ENCODE results near the gene ITPKB.

Gene ITPKB

GRCh38 chr1:226778657-226779058 is 39.6 kb upstream of the ITPKB start:
- DNase-seq, result no peak
- H3K79me2 ChIP-seq (ENCODE audit: low read length), result no peaks in the 10 kb centered on the region
- TF ChIP-seq, protein P1, sequence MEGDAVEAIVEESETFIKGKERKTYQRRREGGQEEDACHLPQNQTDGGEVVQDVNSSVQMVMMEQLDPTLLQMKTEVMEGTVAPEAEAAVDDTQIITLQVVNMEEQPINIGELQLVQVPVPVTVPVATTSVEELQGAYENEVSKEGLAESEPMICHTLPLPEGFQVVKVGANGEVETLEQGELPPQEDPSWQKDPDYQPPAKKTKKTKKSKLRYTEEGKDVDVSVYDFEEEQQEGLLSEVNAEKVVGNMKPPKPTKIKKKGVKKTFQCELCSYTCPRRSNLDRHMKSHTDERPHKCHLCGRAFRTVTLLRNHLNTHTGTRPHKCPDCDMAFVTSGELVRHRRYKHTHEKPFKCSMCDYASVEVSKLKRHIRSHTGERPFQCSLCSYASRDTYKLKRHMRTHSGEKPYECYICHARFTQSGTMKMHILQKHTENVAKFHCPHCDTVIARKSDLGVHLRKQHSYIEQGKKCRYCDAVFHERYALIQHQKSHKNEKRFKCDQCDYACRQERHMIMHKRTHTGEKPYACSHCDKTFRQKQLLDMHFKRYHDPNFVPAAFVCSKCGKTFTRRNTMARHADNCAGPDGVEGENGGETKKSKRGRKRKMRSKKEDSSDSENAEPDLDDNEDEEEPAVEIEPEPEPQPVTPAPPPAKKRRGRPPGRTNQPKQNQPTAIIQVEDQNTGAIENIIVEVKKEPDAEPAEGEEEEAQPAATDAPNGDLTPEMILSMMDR (IDR thresholded peaks at IDR 0.05; ENCODE audit: low read length), result no peak
- TF ChIP-seq EZH2 (optimal IDR thresholded peaks at IDR 0.05; ENCODE audit: low read depth, low read length) (no peak), EZH2phosphoT487 (IDR thresholded peaks at IDR 0.05; ENCODE audit: low read length) (no peak)
- no peak overlapping the region for H3K27ac ChIP-seq (ENCODE audit: low read length)
- H2AFZ ChIP-seq (ENCODE audit: low read length), result no peak overlapping the region
- no peak overlapping the region for H3K4me2 ChIP-seq (ENCODE audit: low read depth, low read length)
- no peaks in the 10 kb centered on the region for H3K36me3 ChIP-seq (replicated peaks; ENCODE audit: insufficient read depth, low read length)
- H3K9me2 ChIP-seq (replicated peaks; ENCODE audit: insufficient read depth, low read length), result no peaks in the 10 kb centered on the region
- H3K27me3 ChIP-seq (replicated peaks; ENCODE audit: insufficient read depth, low read length), result 0 out of 2 replicates have a peak, but pooled peaks cover 1% of the 10 kb centered on the region
- no peak overlapping the region for H3K9ac ChIP-seq (ENCODE audit: low read length)
- H3K9me3 ChIP-seq (replicated peaks; ENCODE audit: insufficient read depth, low read length), result no peaks in the 10 kb centered on the region
- H3F3A ChIP-seq (ENCODE audit: insufficient read depth, low read length), result 0 out of 2 replicates have a peak, but pooled peaks cover 2% of the 10 kb centered on the region
- H3K4me1 ChIP-seq (ENCODE audit: low read length), result peaks cover under 1% of the 10 kb centered on the region
- H4K20me1 ChIP-seq (ENCODE audit: insufficient read depth, low read length), result no peaks in the 10 kb centered on the region
- no peak overlapping the region for H3K4me3 ChIP-seq (ENCODE audit: low read length)

DNA sequence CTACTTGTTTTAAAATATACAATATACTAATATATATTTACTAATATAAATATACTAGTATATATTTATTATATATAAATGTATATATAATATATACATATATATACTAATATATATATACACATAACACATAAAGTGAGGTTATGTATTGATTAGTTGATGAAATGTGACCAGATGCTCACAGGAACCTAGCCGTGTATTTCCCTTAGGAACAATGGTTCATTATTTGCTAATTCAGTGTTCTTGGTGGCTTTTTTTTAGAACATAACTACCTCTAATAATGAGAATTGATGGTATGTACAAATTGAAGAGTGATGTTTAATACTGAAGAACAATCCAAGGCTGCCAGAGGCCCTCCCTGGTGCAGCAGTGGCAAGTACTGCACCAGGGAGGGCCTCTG is 37.9 kb upstream of the ITPKB start:
- Histone ChIP-seq H3K36me3 (replicated peaks; ENCODE audit: insufficient read depth, low read length) (no peaks in the 10 kb centered on the region), H3K27me3 (replicated peaks; ENCODE audit: insufficient read depth, low read length) (0 out of 2 replicates have a peak, but pooled peaks cover 3% of the 10 kb centered on the region), H3K4me1 (ENCODE audit: low read length) (peaks cover 15% of the 10 kb centered on the region), H3F3A (ENCODE audit: insufficient read depth, low read length) (peaks cover 14% of the 10 kb centered on the region), H3K4me2 (ENCODE audit: low read depth, low read length) (no peak overlapping the region), H3K9ac (ENCODE audit: low read length) (no peak overlapping the region), H4K20me1 (ENCODE audit: insufficient read depth, low read length) (no peaks in the 10 kb centered on the region), H3K9me3 (replicated peaks; ENCODE audit: insufficient read depth, low read length) (no peaks in the 10 kb centered on the region), H3K9me2 (replicated peaks; ENCODE audit: insufficient read depth, low read length) (no peaks in the 10 kb centered on the region), H3K4me3 (ENCODE audit: low read length) (no peak overlapping the region), H3K27ac (ENCODE audit: low read length) (no peak overlapping the region), H3K79me2 (ENCODE audit: low read length) (no peaks in the 10 kb centered on the region), H2AFZ (ENCODE audit: low read length) (no peak overlapping the region)
- DNase-seq, result no peak
- TF ChIP-seq, protein P1 (IDR thresholded peaks at IDR 0.05; ENCODE audit: low read length), result no peak
- TF ChIP-seq EZH2phosphoT487 (IDR thresholded peaks at IDR 0.05; ENCODE audit: low read length), result no peak
- no peak for TF ChIP-seq EZH2 (optimal IDR thresholded peaks at IDR 0.05; ENCODE audit: low read depth, low read length)

GRCh38 chr1:226776066-226776465 is 37.0 kb upstream of the ITPKB start:
- no peak overlapping the region for H3K9ac ChIP-seq (ENCODE audit: low read length)
- no peak overlapping the region for H3K4me3 ChIP-seq (ENCODE audit: low read length)
- no peak overlapping the region for H3K27ac ChIP-seq (ENCODE audit: low read length)
- no peak for DNase-seq
- H3K27me3 ChIP-seq (replicated peaks; ENCODE audit: insufficient read depth, low read length), result 0 out of 2 replicates have a peak, but pooled peaks cover 3% of the 10 kb centered on the region
- H2AFZ ChIP-seq (ENCODE audit: low read length), result no peak overlapping the region
- no peaks in the 10 kb centered on the region for H3K9me3 ChIP-seq (replicated peaks; ENCODE audit: insufficient read depth, low read length)
- H3K4me1 ChIP-seq (ENCODE audit: low read length), result peaks cover 18% of the 10 kb centered on the region
- no peaks in the 10 kb centered on the region for H3K9me2 ChIP-seq (replicated peaks; ENCODE audit: insufficient read depth, low read length)
- no peaks in the 10 kb centered on the region for H3K36me3 ChIP-seq (replicated peaks; ENCODE audit: insufficient read depth, low read length)
- no peaks in the 10 kb centered on the region for H4K20me1 ChIP-seq (ENCODE audit: insufficient read depth, low read length)
- no peak overlapping the region for H3K4me2 ChIP-seq (ENCODE audit: low read depth, low read length)
- TF ChIP-seq EZH2phosphoT487 (IDR thresholded peaks at IDR 0.05; ENCODE audit: low read length), result no peak
- TF ChIP-seq EZH2 (optimal IDR thresholded peaks at IDR 0.05; ENCODE audit: low read depth, low read length), result no peak
- TF ChIP-seq, protein P1 (IDR thresholded peaks at IDR 0.05; ENCODE audit: low read length), result no peak
- no peaks in the 10 kb centered on the region for H3K79me2 ChIP-seq (ENCODE audit: low read length)
- peaks cover 14% of the 10 kb centered on the region for H3F3A ChIP-seq (ENCODE audit: insufficient read depth, low read length)

Measured in MM.1S (cell line).